ENCODE data around the gene LRRC61.

DNA sequence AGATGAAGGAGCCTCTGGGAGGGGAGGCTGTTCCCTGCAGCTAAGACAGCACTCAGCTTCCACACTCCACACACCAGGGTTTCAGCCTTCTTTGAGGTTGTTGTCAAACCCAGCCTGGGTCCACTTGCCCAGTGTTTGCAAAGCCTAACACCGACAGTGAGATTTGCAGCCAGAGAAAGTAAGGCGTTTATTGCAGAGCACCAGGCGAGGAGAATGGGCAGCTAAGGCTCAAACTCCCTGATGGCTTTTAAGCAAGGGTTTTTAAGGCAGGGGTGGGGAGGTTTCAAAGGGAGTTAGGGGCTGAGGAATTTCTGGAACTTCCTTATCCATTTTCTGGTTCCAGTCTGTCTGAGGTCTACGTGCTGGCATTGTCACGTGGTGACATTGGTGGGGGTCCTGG lies 51.3 kb downstream of the LRRC61 start:
- TF ChIP-seq POLR2A (IDR thresholded peaks at IDR 0.05): no peak
- TF ChIP-seq, protein P1, sequence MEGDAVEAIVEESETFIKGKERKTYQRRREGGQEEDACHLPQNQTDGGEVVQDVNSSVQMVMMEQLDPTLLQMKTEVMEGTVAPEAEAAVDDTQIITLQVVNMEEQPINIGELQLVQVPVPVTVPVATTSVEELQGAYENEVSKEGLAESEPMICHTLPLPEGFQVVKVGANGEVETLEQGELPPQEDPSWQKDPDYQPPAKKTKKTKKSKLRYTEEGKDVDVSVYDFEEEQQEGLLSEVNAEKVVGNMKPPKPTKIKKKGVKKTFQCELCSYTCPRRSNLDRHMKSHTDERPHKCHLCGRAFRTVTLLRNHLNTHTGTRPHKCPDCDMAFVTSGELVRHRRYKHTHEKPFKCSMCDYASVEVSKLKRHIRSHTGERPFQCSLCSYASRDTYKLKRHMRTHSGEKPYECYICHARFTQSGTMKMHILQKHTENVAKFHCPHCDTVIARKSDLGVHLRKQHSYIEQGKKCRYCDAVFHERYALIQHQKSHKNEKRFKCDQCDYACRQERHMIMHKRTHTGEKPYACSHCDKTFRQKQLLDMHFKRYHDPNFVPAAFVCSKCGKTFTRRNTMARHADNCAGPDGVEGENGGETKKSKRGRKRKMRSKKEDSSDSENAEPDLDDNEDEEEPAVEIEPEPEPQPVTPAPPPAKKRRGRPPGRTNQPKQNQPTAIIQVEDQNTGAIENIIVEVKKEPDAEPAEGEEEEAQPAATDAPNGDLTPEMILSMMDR (IDR thresholded peaks at IDR 0.05): no peak
